Neutrophil (primary cell): ENCODE data around the gene LRRC8D.

Experiments
- H3K27ac ChIP-seq: fragments of 200-600 bp; sonication (generic); 2 replicates; pipeline ENCODE4 v1.5.1; 2016; ENCODE audit warnings: mild to moderate bottlenecking, moderate library complexity
- H3K27me3 ChIP-seq: fragments of 200-600 bp; sonication (generic); 2 replicates; pipeline ENCODE4 v1.6.0; 2016; ENCODE audit warnings: mild to moderate bottlenecking
- H3K36me3 ChIP-seq: fragments of 200-600 bp; sonication (generic); 2 replicates; pipeline ENCODE4 v1.5.1; 2017
- H3K4me1 ChIP-seq, 2 experiments: fragments of 200-600 bp in 1 of 2; sonication (generic) in 1 of 2; 1 replicate in 1 of 2; 2 replicates in 1 of 2; pipeline versions ENCODE4 v1.5.1 to v1.6.1; 2013 to 2016; ENCODE audit warnings: low read depth in 1 of 2, low read length in 1 of 2, mild to moderate bottlenecking in 1 of 2, moderate library complexity in 1 of 2; ENCODE audit not compliant: control insufficient read depth in 1 of 2, insufficient read depth in 1 of 2
- H3K4me3 ChIP-seq, 2 experiments: fragments of 200-600 bp in 1 of 2; sonication (generic) in 1 of 2; 1 replicate in 1 of 2; 2 replicates in 1 of 2; pipeline ENCODE4 v1.5.1; 2013 to 2016; ENCODE audit warnings: low read depth in 1 of 2, low read length in 1 of 2, mild to moderate bottlenecking in 1 of 2, moderate library complexity in 1 of 2
- H3K9me3 ChIP-seq: fragments of 200-600 bp; sonication (generic); 2 replicates; pipeline ENCODE4 v1.5.1; 2016
- CTCF ChIP-seq: fragments of 200-600 bp; sonication (generic); IDR thresholded peaks from 2 replicates; pipeline ENCODE4 v1.5.1; 2016; ENCODE audit warnings: antibody characterized with exemption

Gene LRRC8D

GRCh38 chr1:89972024-89972423 lies 151.2 kb downstream of the LRRC8D start:
- Histone ChIP-seq H3K27me3 (no peaks in the 10 kb centered on the region), H3K9me3 (no peaks in the 10 kb centered on the region), H3K4me3 (no peak overlapping the region), H3K27ac (no peak overlapping the region), H3K36me3 (no peaks in the 10 kb centered on the region), H3K4me1 (peaks cover 0 to 5% of the 10 kb centered on the region in 2 experiments)
- TF ChIP-seq CTCF = no peak

GRCh38 chr1:89973471-89974127 lies 152.8 kb downstream of the LRRC8D start:
- no peak for TF ChIP-seq CTCF
- Histone ChIP-seq H3K9me3 (no peaks in the 10 kb centered on the region), H3K36me3 (no peaks in the 10 kb centered on the region), H3K4me3 (no peak overlapping the region), H3K27me3 (no peaks in the 10 kb centered on the region), H3K4me1 (peaks cover 0 to 5% of the 10 kb centered on the region in 2 experiments), H3K27ac (no peak overlapping the region)

- Histone ChIP-seq H3K36me3 (no peaks in the 10 kb centered on the region), H3K4me1 (peaks cover 0 to 5% of the 10 kb centered on the region in 2 experiments), H3K4me3 (no peak overlapping the region), H3K9me3 (no peaks in the 10 kb centered on the region), H3K27me3 (no peaks in the 10 kb centered on the region), H3K27ac (no peak overlapping the region)
- TF ChIP-seq CTCF = no peak
Measured at GRCh38 chr1:89974256-89974655, 153.4 kb downstream of the LRRC8D start.

GRCh38 chr1:89974696-89975470 lies 154.1 kb downstream of the LRRC8D start:
- no peak for TF ChIP-seq CTCF
- H3K4me3 ChIP-seq = no peak overlapping the region
- no peaks in the 10 kb centered on the region for H3K36me3 ChIP-seq
- H3K4me1 ChIP-seq = peaks cover 0 to 5% of the 10 kb centered on the region in 2 experiments
- no peaks in the 10 kb centered on the region for H3K27me3 ChIP-seq
- no peaks in the 10 kb centered on the region for H3K9me3 ChIP-seq
- H3K27ac ChIP-seq = no peak overlapping the region

- H3K36me3 ChIP-seq = no peaks in the 10 kb centered on the region
- H3K27me3 ChIP-seq = no peaks in the 10 kb centered on the region
- H3K4me1 ChIP-seq = peaks cover 0 to 5% of the 10 kb centered on the region in 2 experiments
- no peaks in the 10 kb centered on the region for H3K9me3 ChIP-seq
- no peak for TF ChIP-seq CTCF
- H3K27ac ChIP-seq = no peak overlapping the region
- H3K4me3 ChIP-seq = no peak overlapping the region
Measured at GRCh38 chr1:89975540-89976125, 154.8 kb downstream of the LRRC8D start.
